H1 (cell line): ENCODE results near the gene SLC2A10. TPM values are rescaled to one million over a fixed set of nuclear protein-coding genes. Genes with fewer than 3 reads are reported as not detected.

Experiments used
- CTCF ChIA-PET: fragments of 300-600 bp; sonication (Branson Sonifier 250); formaldehyde crosslinking; loops from one replicate; lab custom pipeline; 2021; ENCODE audit not compliant: partially characterized antibody; lab: Charles Lee
- POLR2A ChIA-PET: fragments of 300-600 bp; sonication (Branson Sonifier 250); formaldehyde crosslinking; loops from one replicate; lab custom pipeline; 2021; ENCODE audit warnings: inconsistent platforms; ENCODE audit not compliant: partially characterized antibody; lab: Charles Lee
- DNase-seq, 2 experiments: peaks; one replicate each; pipeline versions ENCODE4 v3.0.0 to v3.0.0-alpha.2; 2010 to 2022; ENCODE audit warnings: low spot score in 2 of 2, low read depth in 1 of 2, mixed read lengths in 1 of 2
- FAIRE-seq: peaks from 2 replicates; lab custom pipeline; 2011; peaks lifted over from hg19 to GRCh38; lab: Jason Lieb, UNC
- H2AFZ ChIP-seq: 2 replicates; pipeline ENCODE4 v1.8.1; 2012; ENCODE audit warnings: low read length, inconsistent platforms
- H2AK5ac ChIP-seq: 2 replicates; pipeline ENCODE4 v1.6.1; 2013; ENCODE audit warnings: low read depth, low read length
- H2BK120ac ChIP-seq: replicated peaks from 2 replicates; pipeline ENCODE3; 2013; ENCODE audit warnings: low read depth, low read length, inconsistent platforms
- H2BK12ac ChIP-seq: 2 replicates; pipeline ENCODE4 v1.6.1; 2013; ENCODE audit warnings: low read depth, low read length
- H2BK15ac ChIP-seq: 2 replicates; pipeline ENCODE4 v1.6.1; 2013; ENCODE audit warnings: low read length
- H2BK20ac ChIP-seq: 2 replicates; pipeline ENCODE4 v1.6.1; 2013; ENCODE audit warnings: low read length
- H2BK5ac ChIP-seq: 2 replicates; pipeline ENCODE4 v1.6.1; 2013; ENCODE audit warnings: low read depth, low read length
- H3K14ac ChIP-seq: 2 replicates; pipeline ENCODE4 v1.6.1; 2013; ENCODE audit warnings: inconsistent platforms; ENCODE audit not compliant: insufficient read length
- H3K18ac ChIP-seq: 2 replicates; pipeline ENCODE4 v1.6.1; 2013; ENCODE audit warnings: low read length; ENCODE audit errors: extremely low read depth
- H3K23ac ChIP-seq: 2 replicates; pipeline ENCODE4 v1.6.1; 2013; ENCODE audit warnings: inconsistent platforms; ENCODE audit not compliant: insufficient read length
- H3K23me2 ChIP-seq: 2 replicates; pipeline ENCODE4 v1.6.1; 2013; ENCODE audit warnings: low read depth, low read length
- H3K27ac ChIP-seq: 2 replicates; pipeline ENCODE4 v1.6.1; 2011; ENCODE audit warnings: low read depth, low read length, inconsistent platforms
- H3K27me3 ChIP-seq, 4 experiments: replicated peaks in 1 of 4; 1 replicate in 1 of 4; 2 replicates in 3 of 4; pipeline versions ENCODE4 v1.6.1 to v1.8.1; 2011 to 2013; ENCODE audit warnings: low read length in 3 of 4, mild to moderate bottlenecking in 3 of 4, inconsistent platforms in 2 of 4, mixed read lengths in 2 of 4, moderate library complexity in 1 of 4; ENCODE audit not compliant: control insufficient read depth in 3 of 4, insufficient read depth in 3 of 4; ENCODE audit errors: extremely low read depth in 1 of 4
- H3K36me3 ChIP-seq, 4 experiments: 2 replicates each; pipeline versions ENCODE4 v1.6.1 to v1.8.1; 2011 to 2013; ENCODE audit warnings: mild to moderate bottlenecking in 4 of 4, low read length in 3 of 4, moderate library complexity in 2 of 4, control low read depth in 1 of 4, inconsistent platforms in 1 of 4; ENCODE audit not compliant: insufficient read depth in 4 of 4, control insufficient read depth in 2 of 4
- H3K4ac ChIP-seq: replicated peaks from 2 replicates; pipeline ENCODE3; 2013; ENCODE audit warnings: low read length, low read depth, mixed read lengths, inconsistent platforms; ENCODE audit not compliant: insufficient read length
- H3K4me1 ChIP-seq, 4 experiments: replicated peaks in 1 of 4; 1 replicate in 1 of 4; 2 replicates in 3 of 4; pipeline versions ENCODE4 v1.6.1 to v1.8.1; 2011 to 2013; ENCODE audit warnings: low read length in 3 of 4, inconsistent platforms in 2 of 4, mixed read lengths in 1 of 4; ENCODE audit not compliant: insufficient read depth in 4 of 4, control insufficient read depth in 3 of 4
- H3K4me2 ChIP-seq, 2 experiments: 2 replicates each; pipeline versions ENCODE4 v1.6.1 to v1.8.1; 2011 to 2013; ENCODE audit warnings: low read depth in 2 of 2, low read length in 2 of 2, control low read depth in 1 of 2, inconsistent platforms in 1 of 2, mild to moderate bottlenecking in 1 of 2; ENCODE audit not compliant: insufficient read depth in 1 of 2
- H3K4me3 ChIP-seq, 4 experiments: fragments of 200-600, 300-600 bp in 1 of 4; sonication (generic), shearing (Covaris generic), sonication (Bioruptor Twin) in 1 of 4; 2 replicates each; pipeline versions ENCODE4 v1.5.1 to v1.8.1; 2011 to 2016; ENCODE audit warnings: low read length in 4 of 4, low read depth in 3 of 4, control low read depth in 2 of 4, inconsistent platforms in 2 of 4, mild to moderate bottlenecking in 2 of 4, mixed read lengths in 1 of 4, moderate library complexity in 1 of 4; ENCODE audit not compliant: insufficient read depth in 2 of 4; ENCODE audit errors: extremely low read depth in 1 of 4
- H3K56ac ChIP-seq: replicated peaks from 2 replicates; pipeline ENCODE3; 2013; ENCODE audit warnings: low read depth, mild to moderate bottlenecking, mixed read lengths, low read length, inconsistent platforms; ENCODE audit not compliant: insufficient read length
- H3K79me1 ChIP-seq: 2 replicates; pipeline ENCODE4 v1.6.1; 2013; ENCODE audit warnings: low read depth, low read length, control low read depth
- H3K79me2 ChIP-seq, 2 experiments: 2 replicates each; pipeline versions ENCODE4 v1.6.1 to v1.8.1; 2012 to 2013; ENCODE audit warnings: low read length in 2 of 2, mild to moderate bottlenecking in 2 of 2, inconsistent platforms in 1 of 2; ENCODE audit not compliant: insufficient read depth in 2 of 2, control insufficient read depth in 1 of 2
- H3K9ac ChIP-seq, 4 experiments: replicated peaks in 1 of 4; 1 replicate in 1 of 4; 2 replicates in 3 of 4; pipeline versions ENCODE4 v1.6.1 to v1.8.1; 2011 to 2013; ENCODE audit warnings: low read depth in 3 of 4, low read length in 3 of 4, control low read depth in 2 of 4, mild to moderate bottlenecking in 2 of 4, moderate library complexity in 2 of 4, inconsistent platforms in 1 of 4; ENCODE audit errors: extremely low read depth in 1 of 4
- H3K9me3 ChIP-seq, 2 experiments: 2 replicates each; pipeline versions ENCODE4 v1.6.1 to v1.8.1; 2012 to 2013; ENCODE audit warnings: mild to moderate bottlenecking in 2 of 2, moderate library complexity in 2 of 2, control low read depth in 1 of 2, inconsistent platforms in 1 of 2, low read depth in 1 of 2, low read length in 1 of 2, mixed read lengths in 1 of 2; ENCODE audit not compliant: insufficient read depth in 2 of 2
- H4K20me1 ChIP-seq, 2 experiments: replicated peaks in 1 of 2; 2 replicates each; pipeline versions ENCODE3 to v1.8.1; 2011 to 2013; ENCODE audit warnings: inconsistent platforms in 2 of 2, low read length in 2 of 2, mild to moderate bottlenecking in 1 of 2; ENCODE audit not compliant: insufficient read depth in 2 of 2, control insufficient read depth in 1 of 2
- H4K5ac ChIP-seq: 2 replicates; pipeline ENCODE4 v1.6.1; 2013; ENCODE audit warnings: low read length, low read depth, mixed read lengths, inconsistent platforms; ENCODE audit not compliant: insufficient read length
- H4K8ac ChIP-seq: 2 replicates; pipeline ENCODE4 v1.8.0; 2013; ENCODE audit warnings: mild to moderate bottlenecking, moderate library complexity, low read length, inconsistent platforms; ENCODE audit not compliant: insufficient read depth; ENCODE audit errors: extremely low read depth
- H4K91ac ChIP-seq: replicated peaks from 2 replicates; pipeline ENCODE3; 2013; ENCODE audit warnings: low read length, mixed read lengths, inconsistent platforms; ENCODE audit not compliant: insufficient read length
- SIN3A ChIP-seq, 2 experiments: IDR thresholded peaks in 1 of 2; conservative IDR thresholded peaks in 1 of 2; 2 replicates each; pipeline ENCODE4 v1.6.1; 2011 to 2012; ENCODE audit warnings: low read length in 2 of 2, improper control_type of control experiment in 1 of 2, low read depth in 1 of 2, mild to moderate bottlenecking in 1 of 2
- WGBS, 2 experiments: shearing (Covaris generic) in 1 of 2; methylation state at CpG; one replicate each; pipeline versions ENCODE4 v1.1.6 to v1.1.7; 2013 to 2015; ENCODE audit warnings: low lambda C conversion rate in 2 of 2, mixed read lengths in 2 of 2, inconsistent platforms in 1 of 2, low coverage in 1 of 2, missing lambda C conversion rate in 1 of 2; ENCODE audit not compliant: insufficient replicate concordance in 2 of 2, insufficient coverage in 1 of 2, insufficient read length in 1 of 2; ENCODE audit errors: extremely low coverage in 1 of 2, missing lambda C conversion rate in 1 of 2; 5-methylcytosine and 5-hydroxymethylcytosine counted together
- polyA plus RNA-seq, 7 experiments: library from polyadenylated mRNA; depleted of rRNA in 3 of 7; stranded (reverse) in 5 of 7; unstranded in 2 of 7; fragments of >200 nt in 5 of 7; fragments of 200-250 nt in 2 of 7; gene quantifications; 1 replicate in 5 of 7; 2 replicates in 1 of 7; 4 replicates in 1 of 7; pipeline versions ENCODE4 v1.2.1 to v1.2.3, GENCODE V29; 2011 to 2013; ENCODE audit warnings: missing spikeins in 2 of 7, mixed read lengths in 2 of 7
- total RNA-seq: library from RNA; stranded (reverse); fragmentation: NEBNext Ultra II Directional; extraction: Animal tissue kit (Norgen Biotek cat#: 25700); gene quantifications from 2 replicates; pipeline ENCODE4 v1.2.1, GENCODE V29; 2021
- TF ChIP-seq, protein P1 (sequence below), 3 experiments: IDR thresholded peaks; 1 replicate in 2 of 3; 2 replicates in 1 of 3; pipeline versions ENCODE4 v1.5.1 to v1.6.1; 2011; ENCODE audit warnings: low read length in 3 of 3, mild to moderate bottlenecking in 3 of 3, inconsistent platforms in 2 of 3, low read depth in 1 of 3, moderate library complexity in 1 of 3; ENCODE audit not compliant: insufficient read depth in 1 of 3; ENCODE audit errors: control extremely low read depth in 1 of 3

The SLC2A10 gene
- total and polyA plus RNA-seq, 2 of the 8 experiments (the other 6 are each of a cell fraction or from before 2014, with no cell fraction given), result 9.0 to 9.7 TPM

DNA sequence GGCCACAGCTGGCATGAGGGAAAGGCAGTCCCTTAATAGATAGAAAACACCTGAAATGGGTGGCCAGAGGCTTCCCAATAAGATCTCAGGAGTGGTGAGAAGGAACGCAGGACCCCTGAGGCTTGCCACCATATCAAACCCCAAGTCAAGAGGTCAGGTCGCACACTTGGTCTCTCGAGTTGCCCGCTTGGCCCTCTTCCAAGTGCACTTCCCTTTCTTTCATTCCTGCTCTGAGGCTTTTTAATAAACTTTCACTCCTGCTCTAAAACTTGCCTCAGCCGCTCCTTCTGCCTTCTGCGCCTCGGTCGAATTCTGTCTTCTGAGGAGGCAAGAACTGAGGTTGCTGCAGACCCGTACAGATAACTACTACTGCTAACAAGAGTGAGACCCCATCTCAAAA, 64.2 kb downstream of the SLC2A10 start:
- Histone ChIP-seq H3K18ac (no peak overlapping the region), H3K9me3 (no peaks in the 10 kb centered on the region), H3K79me2 (no peaks in the 10 kb centered on the region), H2BK15ac (no peak overlapping the region), H3K14ac (no peak overlapping the region), H3K36me3 (no peaks in the 10 kb centered on the region), H2BK120ac (no peak overlapping the region), H3K23me2 (no peaks in the 10 kb centered on the region), H4K91ac (no peak overlapping the region), H3K4ac (no peak overlapping the region), H2BK12ac (no peak overlapping the region), H3K9ac (no peak overlapping the region), H3K4me2 (no peak overlapping the region), H3K4me1 (no peaks in the 10 kb centered on the region; a peak in 1 of 7 replicates), H3K79me1 (no peaks in the 10 kb centered on the region), H4K5ac (no peak overlapping the region), H2AFZ (no peak overlapping the region), H3K27ac (no peak overlapping the region), H3K27me3 (no peaks in the 10 kb centered on the region; a peak in 1 of 7 replicates), H2AK5ac (no peak overlapping the region), H2BK5ac (no peak overlapping the region), H4K8ac (no peak overlapping the region), H2BK20ac (no peak overlapping the region), H4K20me1 (no peaks in the 10 kb centered on the region), H3K23ac (no peak overlapping the region), H3K4me3 (no peak overlapping the region), H3K56ac (no peak overlapping the region)
- no peak for FAIRE-seq
- no peak for DNase-seq
- ChIA-PET POLR2A (no interaction called here), CTCF (interaction anchor here (1.1 to 3.8 kb wide), 5 partner anchors 10 to 215 kb away, joined by 4 to 21 read pairs (median 4); no protein-coding TSS in a partner anchor)
- 97% methylated on average over 9 of the region's 9 CpGs; no CpG with 5 or more reads in 1 of the 2 experiments for WGBS, 2 experiments
- no peak for TF ChIP-seq SIN3A (conservative IDR thresholded peaks at IDR 0.05 in 1 of 2, IDR thresholded peaks at IDR 0.05 in 1 of 2; ENCODE audit: low read depth in 1 of 2, low read length in 2 of 2)
- TF ChIP-seq, protein P1, sequence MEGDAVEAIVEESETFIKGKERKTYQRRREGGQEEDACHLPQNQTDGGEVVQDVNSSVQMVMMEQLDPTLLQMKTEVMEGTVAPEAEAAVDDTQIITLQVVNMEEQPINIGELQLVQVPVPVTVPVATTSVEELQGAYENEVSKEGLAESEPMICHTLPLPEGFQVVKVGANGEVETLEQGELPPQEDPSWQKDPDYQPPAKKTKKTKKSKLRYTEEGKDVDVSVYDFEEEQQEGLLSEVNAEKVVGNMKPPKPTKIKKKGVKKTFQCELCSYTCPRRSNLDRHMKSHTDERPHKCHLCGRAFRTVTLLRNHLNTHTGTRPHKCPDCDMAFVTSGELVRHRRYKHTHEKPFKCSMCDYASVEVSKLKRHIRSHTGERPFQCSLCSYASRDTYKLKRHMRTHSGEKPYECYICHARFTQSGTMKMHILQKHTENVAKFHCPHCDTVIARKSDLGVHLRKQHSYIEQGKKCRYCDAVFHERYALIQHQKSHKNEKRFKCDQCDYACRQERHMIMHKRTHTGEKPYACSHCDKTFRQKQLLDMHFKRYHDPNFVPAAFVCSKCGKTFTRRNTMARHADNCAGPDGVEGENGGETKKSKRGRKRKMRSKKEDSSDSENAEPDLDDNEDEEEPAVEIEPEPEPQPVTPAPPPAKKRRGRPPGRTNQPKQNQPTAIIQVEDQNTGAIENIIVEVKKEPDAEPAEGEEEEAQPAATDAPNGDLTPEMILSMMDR (IDR thresholded peaks at IDR 0.05; ENCODE audit: control extremely low read depth in 1 of 3, insufficient read depth in 1 of 3, low read depth in 1 of 3, low read length in 3 of 3), result no peak
